ENCODE measurements around the gene CXXC4. TPM values are rescaled to one million over a fixed set of nuclear protein-coding genes. Genes with fewer than 3 reads are reported as not detected.

The CXXC4 gene
- total RNA-seq, 1 experiment from 2014 or later = 4.2 TPM

DNA sequence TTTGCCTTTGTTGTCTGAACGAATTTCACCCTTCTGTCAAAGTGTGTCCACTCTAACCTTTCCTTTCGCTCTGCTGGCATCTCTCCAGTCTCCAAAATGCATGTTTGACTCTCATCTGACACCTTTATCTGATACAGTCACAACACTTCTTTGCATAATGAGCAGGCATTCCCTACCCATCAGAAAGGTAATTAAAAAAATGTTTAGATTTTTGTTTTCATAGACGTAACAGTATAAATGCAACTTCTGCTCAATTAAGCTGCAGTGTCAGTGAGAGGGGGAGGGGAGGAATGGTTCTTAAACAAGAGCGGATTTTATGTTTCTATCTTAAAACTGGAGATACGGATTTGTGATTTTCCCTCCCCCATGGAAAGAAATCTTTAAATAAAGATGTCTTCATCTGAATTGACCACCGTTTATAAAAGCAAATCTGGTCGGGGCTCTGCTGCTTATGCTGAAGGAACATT, 70.2 kb downstream of the CXXC4 start:
- no peak overlapping the region for H4K91ac ChIP-seq (ENCODE audit: insufficient read length, low read depth, low read length)
- Mint-ChIP-seq H3K27me3 (ENCODE audit: low read depth) (no peaks in the 10 kb centered on the region), H3K4me3 (no peak overlapping the region), H3K27ac (no peak overlapping the region), H3K9me3 (peaks cover 8 to 11% of the 10 kb centered on the region in 2 experiments; a peak in 4 of 5 replicates), H3K36me3 (ENCODE audit: insufficient read depth in 1 of 3, low read depth in 3 of 3) (peaks cover 2 to 13% (median 4%) of the 10 kb centered on the region in 3 experiments; a peak in 4 of 7 replicates), H3K4me1 (peaks cover 28 to 29% of the 10 kb centered on the region in 2 experiments)
- H4K8ac ChIP-seq (replicated peaks; ENCODE audit: insufficient read length, low read depth, low read length) = no peak overlapping the region
- H4K20me1 ChIP-seq (ENCODE audit: control insufficient read depth, insufficient read depth, insufficient read length) = no peaks in the 10 kb centered on the region
- H2BK120ac ChIP-seq (ENCODE audit: low read depth, low read length, poor library complexity, severe bottlenecking) = no peak overlapping the region
- H3K4ac ChIP-seq (ENCODE audit: low read depth, low read length) = no peak overlapping the region
- H3K56ac ChIP-seq (ENCODE audit: insufficient read length, low read depth, low read length) = no peak overlapping the region
- no peak overlapping the region for H2BK5ac ChIP-seq (ENCODE audit: insufficient read length, low read length)
- peaks cover 3% of the 10 kb centered on the region for H3K23me2 ChIP-seq (ENCODE audit: insufficient read length, low read depth, low read length, poor library complexity, severe bottlenecking)
- H3K4me2 ChIP-seq (ENCODE audit: insufficient read depth, insufficient read length, low read length) = no peak overlapping the region
- no peak overlapping the region for H3K27ac ChIP-seq (ENCODE audit: insufficient read length, low read depth, low read length)
- H4K5ac ChIP-seq (ENCODE audit: insufficient read length, low read depth, low read length) = no peak overlapping the region
- no peaks in the 10 kb centered on the region for H3K79me1 ChIP-seq (ENCODE audit: insufficient read depth, low read depth, low read length, poor library complexity, severe bottlenecking)
- H2AFZ ChIP-seq (ENCODE audit: low read length) = no peak overlapping the region
- H3K18ac ChIP-seq (ENCODE audit: insufficient read length, low read depth, low read length) = no peak overlapping the region
- no peak overlapping the region for H2BK12ac ChIP-seq (ENCODE audit: insufficient read length, low read depth, low read length)
- TF ChIP-seq, protein P1, sequence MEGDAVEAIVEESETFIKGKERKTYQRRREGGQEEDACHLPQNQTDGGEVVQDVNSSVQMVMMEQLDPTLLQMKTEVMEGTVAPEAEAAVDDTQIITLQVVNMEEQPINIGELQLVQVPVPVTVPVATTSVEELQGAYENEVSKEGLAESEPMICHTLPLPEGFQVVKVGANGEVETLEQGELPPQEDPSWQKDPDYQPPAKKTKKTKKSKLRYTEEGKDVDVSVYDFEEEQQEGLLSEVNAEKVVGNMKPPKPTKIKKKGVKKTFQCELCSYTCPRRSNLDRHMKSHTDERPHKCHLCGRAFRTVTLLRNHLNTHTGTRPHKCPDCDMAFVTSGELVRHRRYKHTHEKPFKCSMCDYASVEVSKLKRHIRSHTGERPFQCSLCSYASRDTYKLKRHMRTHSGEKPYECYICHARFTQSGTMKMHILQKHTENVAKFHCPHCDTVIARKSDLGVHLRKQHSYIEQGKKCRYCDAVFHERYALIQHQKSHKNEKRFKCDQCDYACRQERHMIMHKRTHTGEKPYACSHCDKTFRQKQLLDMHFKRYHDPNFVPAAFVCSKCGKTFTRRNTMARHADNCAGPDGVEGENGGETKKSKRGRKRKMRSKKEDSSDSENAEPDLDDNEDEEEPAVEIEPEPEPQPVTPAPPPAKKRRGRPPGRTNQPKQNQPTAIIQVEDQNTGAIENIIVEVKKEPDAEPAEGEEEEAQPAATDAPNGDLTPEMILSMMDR (conservative IDR thresholded peaks at IDR 0.05) = no peak
- H3K23ac ChIP-seq (ENCODE audit: insufficient read length, low read depth, low read length) = no peak overlapping the region
- H2AK5ac ChIP-seq (ENCODE audit: insufficient read length, low read length) = no peak overlapping the region
- no peak overlapping the region for H2BK15ac ChIP-seq (ENCODE audit: low read depth, low read length)
- no peaks in the 10 kb centered on the region for H3K79me2 ChIP-seq (ENCODE audit: insufficient read depth, low read length)
- no peaks in the 10 kb centered on the region for H3K27me3 ChIP-seq (ENCODE audit: insufficient read depth, low read length)
- WGBS (ENCODE audit: extremely low coverage, insufficient read length, low lambda C conversion rate) = no CpG with 5 or more reads among the region's 7 CpGs
- H2BK20ac ChIP-seq (ENCODE audit: low read depth, low read length, poor library complexity, severe bottlenecking) = no peak overlapping the region
- H3K4me1 ChIP-seq (ENCODE audit: insufficient read depth, low read length) = peaks cover 9% of the 10 kb centered on the region; the same call in 1 of the 2 replicates
- no peak overlapping the region for H3K9ac ChIP-seq (ENCODE audit: extremely low read depth, insufficient read length, low read length)
- no peak for DNase-seq
- no peak overlapping the region for H3T11ph ChIP-seq (ENCODE audit: low read length)
- no peak overlapping the region for H3K14ac ChIP-seq (ENCODE audit: insufficient read depth, low read length)
- H3K9me3 ChIP-seq (ENCODE audit: control insufficient read depth, low read depth, low read length) = no peaks in the 10 kb centered on the region
